Measurements from ENCODE around the gene KRTCAP3. TPM values are rescaled to one million over a fixed set of nuclear protein-coding genes. Genes with fewer than 3 reads are reported as not detected.

The KRTCAP3 gene
- total and polyA plus RNA-seq, 5 donors: 0.38 to 1.3 (median 0.70) TPM; not detected in 1

GRCh38 chr2:27445155-27445554 is 3.0 kb downstream of the KRTCAP3 start:
- DNase-seq (no peak), ATAC-seq (no peak)
- 94% methylated on average over 8 of the region's 8 CpGs for WGBS
- H3K27me3 ChIP-seq (ENCODE audit: control insufficient read depth, insufficient read depth): no peaks in the 10 kb centered on the region
- H3K9me3 ChIP-seq (ENCODE audit: control insufficient read depth, low read length): no peaks in the 10 kb centered on the region
- peaks cover 4% of the 10 kb centered on the region for H3K4me1 ChIP-seq (ENCODE audit: control insufficient read depth, insufficient read depth, low read length)
- intact Hi-C loops (cut with DNase I): no loop called here
- H3K27ac ChIP-seq (ENCODE audit: low read length): no peak overlapping the region
- no peak overlapping the region for H3K4me3 ChIP-seq (ENCODE audit: low read length)

- WGBS: 92% methylated on average over 8 of the region's 8 CpGs
- Histone ChIP-seq H3K27ac (ENCODE audit: low read length) (no peak overlapping the region), H3K9me3 (ENCODE audit: control insufficient read depth, low read length) (no peaks in the 10 kb centered on the region), H3K4me3 (ENCODE audit: low read length) (no peak overlapping the region), H3K27me3 (ENCODE audit: control insufficient read depth, insufficient read depth) (no peaks in the 10 kb centered on the region), H3K4me1 (ENCODE audit: control insufficient read depth, insufficient read depth, low read length) (peaks cover 4% of the 10 kb centered on the region)
- intact Hi-C loops (cut with DNase I): no loop called here
- DNase-seq (no peak), ATAC-seq (no peak)
These were observed 3.4 kb downstream of the KRTCAP3 start for GRCh38 chr2:27445615-27446014.

- Histone ChIP-seq H3K27ac (ENCODE audit: low read length) (no peak overlapping the region), H3K27me3 (ENCODE audit: control insufficient read depth, insufficient read depth) (no peaks in the 10 kb centered on the region), H3K4me3 (ENCODE audit: low read length) (no peak overlapping the region), H3K4me1 (ENCODE audit: control insufficient read depth, insufficient read depth, low read length) (peaks cover 4% of the 10 kb centered on the region), H3K9me3 (ENCODE audit: control insufficient read depth, low read length) (no peaks in the 10 kb centered on the region)
- DNase-seq (no peak), ATAC-seq (no peak)
- WGBS: 89% methylated on average over 3 of the region's 3 CpGs
- intact Hi-C loops (cut with DNase I): no loop called here
These were observed 3.9 kb downstream of the KRTCAP3 start for GRCh38 chr2:27446057-27446456.

- ATAC-seq: no peak
- H3K4me3 ChIP-seq (ENCODE audit: low read length): no peak overlapping the region
These were observed 6.2 kb downstream of the KRTCAP3 start for GRCh38 chr2:27448381-27448780.

GRCh38 chr2:27451095-27451494 is 8.9 kb downstream of the KRTCAP3 start:
- ATAC-seq (no peak), DNase-seq (no peak)
- intact Hi-C loops (cut with DNase I): no loop called here
- Histone ChIP-seq H3K27ac (ENCODE audit: low read length) (no peak overlapping the region), H3K4me1 (ENCODE audit: control insufficient read depth, insufficient read depth, low read length) (no peaks in the 10 kb centered on the region), H3K4me3 (ENCODE audit: low read length) (no peak overlapping the region), H3K27me3 (ENCODE audit: control insufficient read depth, insufficient read depth) (no peaks in the 10 kb centered on the region), H3K9me3 (ENCODE audit: control insufficient read depth, low read length) (no peaks in the 10 kb centered on the region)
- 45% methylated on average over 1 of the region's 1 CpG for WGBS

More at GRCh38 chr2:27448381-27448780, 6.2 kb downstream of the KRTCAP3 start:
- Histone ChIP-seq H3K27ac (ENCODE audit: low read length) (no peak overlapping the region), H3K9me3 (ENCODE audit: control insufficient read depth, low read length) (no peaks in the 10 kb centered on the region), H3K27me3 (ENCODE audit: control insufficient read depth, insufficient read depth) (no peaks in the 10 kb centered on the region), H3K4me1 (ENCODE audit: control insufficient read depth, insufficient read depth, low read length) (no peaks in the 10 kb centered on the region)
- DNase-seq: no peak
- intact Hi-C loops (cut with DNase I): no loop called here
- WGBS: 54% methylated on average over 3 of the region's 3 CpGs

GRCh38 chr2:27453968-27454367 is 11.8 kb downstream of the KRTCAP3 start:
- Histone ChIP-seq H3K27me3 (ENCODE audit: control insufficient read depth, insufficient read depth) (no peaks in the 10 kb centered on the region), H3K9me3 (ENCODE audit: control insufficient read depth, low read length) (no peaks in the 10 kb centered on the region), H3K4me3 (ENCODE audit: low read length) (no peak overlapping the region), H3K4me1 (ENCODE audit: control insufficient read depth, insufficient read depth, low read length) (no peaks in the 10 kb centered on the region), H3K27ac (ENCODE audit: low read length) (no peak overlapping the region)
- ATAC-seq: no peak
- DNase-seq: no peak
- intact Hi-C loops (cut with DNase I): no loop called here
- 94% methylated on average over 7 of the region's 7 CpGs for WGBS

- intact Hi-C loops (cut with DNase I): no loop called here
- no peaks in the 10 kb centered on the region for H3K9me3 ChIP-seq (ENCODE audit: control insufficient read depth, low read length)
- no peak for ATAC-seq
These were observed 18.9 kb downstream of the KRTCAP3 start for GRCh38 chr2:27461118-27461517.

GRCh38 chr2:27464443-27464842 is 22.3 kb downstream of the KRTCAP3 start:
- no peak overlapping the region for H3K4me3 ChIP-seq (ENCODE audit: low read length)
- intact Hi-C loops (cut with DNase I): no loop called here

More at GRCh38 chr2:27461118-27461517, 18.9 kb downstream of the KRTCAP3 start:
- 71% methylated on average over 8 of the region's 8 CpGs for WGBS
- H3K27me3 ChIP-seq (ENCODE audit: control insufficient read depth, insufficient read depth): no peaks in the 10 kb centered on the region
- H3K27ac ChIP-seq (ENCODE audit: low read length): no peak overlapping the region
- DNase-seq: no peak
- H3K4me3 ChIP-seq (ENCODE audit: low read length): no peak overlapping the region
- no peaks in the 10 kb centered on the region for H3K4me1 ChIP-seq (ENCODE audit: control insufficient read depth, insufficient read depth, low read length)

GRCh38 chr2:27471961-27472360 is 29.8 kb downstream of the KRTCAP3 start:
- intact Hi-C loops (cut with DNase I): no loop called here
- ATAC-seq: no peak

More at GRCh38 chr2:27464443-27464842, 22.3 kb downstream of the KRTCAP3 start:
- no peak for ATAC-seq
- Histone ChIP-seq H3K9me3 (ENCODE audit: control insufficient read depth, low read length) (no peaks in the 10 kb centered on the region), H3K4me1 (ENCODE audit: control insufficient read depth, insufficient read depth, low read length) (no peaks in the 10 kb centered on the region), H3K27me3 (ENCODE audit: control insufficient read depth, insufficient read depth) (no peaks in the 10 kb centered on the region), H3K27ac (ENCODE audit: low read length) (no peak overlapping the region)
- 96% methylated on average over 7 of the region's 7 CpGs for WGBS
- DNase-seq: no peak

GRCh38 chr2:27485496-27485895 is 43.3 kb downstream of the KRTCAP3 start:
- no peak overlapping the region for H3K4me3 ChIP-seq (ENCODE audit: low read length)
- no peaks in the 10 kb centered on the region for H3K27me3 ChIP-seq (ENCODE audit: control insufficient read depth, insufficient read depth)
- H3K27ac ChIP-seq (ENCODE audit: low read length): no peak overlapping the region
- H3K4me1 ChIP-seq (ENCODE audit: control insufficient read depth, insufficient read depth, low read length): peaks cover 3% of the 10 kb centered on the region
- ATAC-seq (no peak), DNase-seq (no peak)
- H3K9me3 ChIP-seq (ENCODE audit: control insufficient read depth, low read length): no peaks in the 10 kb centered on the region
- 75% methylated on average over 3 of the region's 3 CpGs for WGBS
- intact Hi-C loops (cut with DNase I): no loop called here

More at GRCh38 chr2:27471961-27472360, 29.8 kb downstream of the KRTCAP3 start:
- Histone ChIP-seq H3K9me3 (ENCODE audit: control insufficient read depth, low read length) (no peaks in the 10 kb centered on the region), H3K27ac (ENCODE audit: low read length) (no peak overlapping the region), H3K27me3 (ENCODE audit: control insufficient read depth, insufficient read depth) (no peaks in the 10 kb centered on the region), H3K4me3 (ENCODE audit: low read length) (no peak overlapping the region), H3K4me1 (ENCODE audit: control insufficient read depth, insufficient read depth, low read length) (no peaks in the 10 kb centered on the region)
- DNase-seq: no peak
- 92% methylated on average over 5 of the region's 5 CpGs for WGBS

- intact Hi-C loops (cut with DNase I): no loop called here
- Histone ChIP-seq H3K4me1 (ENCODE audit: control insufficient read depth, insufficient read depth, low read length) (peaks cover 3% of the 10 kb centered on the region), H3K9me3 (ENCODE audit: control insufficient read depth, low read length) (no peaks in the 10 kb centered on the region), H3K27ac (ENCODE audit: low read length) (peak overlapping the region; percentile 23), H3K27me3 (ENCODE audit: control insufficient read depth, insufficient read depth) (no peaks in the 10 kb centered on the region), H3K4me3 (ENCODE audit: low read length) (peak overlapping the region; percentile 77)
- ATAC-seq: peak in 1 of 2 donors; percentile 7
- DNase-seq: no peak
- 5% methylated on average over 11 of the region's 11 CpGs for WGBS
These were observed 46.9 kb downstream of the KRTCAP3 start for GRCh38 chr2:27489118-27489497.

Measured in right cardiac atrium (tissue), 5 donors.